Mesothelial cell of epicardium (in vitro differentiated cells): ENCODE measurements around the gene FCHO1. TPM values are rescaled to one million over a fixed set of nuclear protein-coding genes. Genes with fewer than 3 reads are reported as not detected.
A peak's percentile ranks its signal among the peaks of the same experiment; 100 is the strongest.

Source experiments
- DNase-seq, 2 experiments: peaks; one replicate each; pipeline ENCODE4 v3.0.0; 2021; ENCODE audit warnings: low spot score in 2 of 2; ENCODE audit not compliant: unreplicated experiment in 2 of 2
- H3K27ac Mint-ChIP-seq: 2 replicates; pipeline ENCODE4 v1.8.0; 2021; ENCODE audit warnings: mixed read lengths
- H3K27me3 Mint-ChIP-seq: 2 replicates; pipeline ENCODE4 v1.8.0; 2021; ENCODE audit warnings: low read depth, mixed read lengths
- H3K36me3 Mint-ChIP-seq: 2 replicates; pipeline ENCODE4 v1.8.0; 2021; ENCODE audit warnings: mixed read lengths
- H3K4me1 Mint-ChIP-seq: 2 replicates; pipeline ENCODE4 v1.8.0; 2021; ENCODE audit warnings: mixed read lengths
- H3K4me3 Mint-ChIP-seq: 2 replicates; pipeline ENCODE4 v1.8.0; 2021; ENCODE audit warnings: mild to moderate bottlenecking, moderate library complexity, mixed read lengths
- H3K9me3 Mint-ChIP-seq: 2 replicates; pipeline ENCODE4 v1.8.0; 2021; ENCODE audit warnings: mixed read lengths
- CTCF ChIP-seq: fragments of 200-600 bp; sonication (generic); IDR thresholded peaks from one replicate; pipeline ENCODE4 v1.5.0; 2021; ENCODE audit warnings: antibody characterized with exemption; ENCODE audit not compliant: unreplicated experiment
- total RNA-seq: library from RNA; stranded (reverse); gene quantifications from 3 replicates; pipeline ENCODE4 v1.2.1, GENCODE V29; 2021

Gene FCHO1
- total RNA-seq, 1 donor from 2014 or later: 4.6 TPM

GRCh38 chr19:17766543-17767131, 15.4 kb downstream of the FCHO1 start:
- peak overlapping the region; percentile 46 for H3K4me3 Mint-ChIP-seq
- H3K27ac Mint-ChIP-seq: no peak overlapping the region

GRCh38 chr19:17767559-17767958, 16.3 kb downstream of the FCHO1 start:
- Mint-ChIP-seq H3K27me3 (peaks cover 8% of the 10 kb centered on the region), H3K9me3 (no peaks in the 10 kb centered on the region), H3K4me3 (no peak overlapping the region), H3K4me1 (peaks cover 5% of the 10 kb centered on the region), H3K27ac (no peak overlapping the region), H3K36me3 (no peaks in the 10 kb centered on the region)
- TF ChIP-seq CTCF: no peak
- no peak for DNase-seq

More at GRCh38 chr19:17766543-17767131, 15.4 kb downstream of the FCHO1 start:
- no peaks in the 10 kb centered on the region for H3K9me3 Mint-ChIP-seq
- no peaks in the 10 kb centered on the region for H3K36me3 Mint-ChIP-seq
- TF ChIP-seq CTCF: peak; percentile 70
- DNase-seq: peak; percentile 65 to 83
- H3K27me3 Mint-ChIP-seq: peaks cover 8% of the 10 kb centered on the region
- H3K4me1 Mint-ChIP-seq: peaks cover 5% of the 10 kb centered on the region

GRCh38 chr19:17770613-17771012, 19.3 kb downstream of the FCHO1 start:
- Mint-ChIP-seq H3K4me1 (peaks cover 5% of the 10 kb centered on the region), H3K4me3 (no peak overlapping the region), H3K36me3 (no peaks in the 10 kb centered on the region), H3K27ac (no peak overlapping the region), H3K27me3 (peaks cover 10% of the 10 kb centered on the region), H3K9me3 (no peaks in the 10 kb centered on the region)
- TF ChIP-seq CTCF: no peak
- no peak for DNase-seq

- no peaks in the 10 kb centered on the region for H3K9me3 Mint-ChIP-seq
- H3K4me1 Mint-ChIP-seq: no peaks in the 10 kb centered on the region
- H3K27ac Mint-ChIP-seq: no peak overlapping the region
- DNase-seq: no peak
- H3K36me3 Mint-ChIP-seq: no peaks in the 10 kb centered on the region
- H3K4me3 Mint-ChIP-seq: no peak overlapping the region
- peaks cover 12% of the 10 kb centered on the region for H3K27me3 Mint-ChIP-seq
- TF ChIP-seq CTCF: no peak
Measured at GRCh38 chr19:17772172-17772571, 20.9 kb downstream of the FCHO1 start.

- no peaks in the 10 kb centered on the region for H3K36me3 Mint-ChIP-seq
- TF ChIP-seq CTCF: peak; percentile 69
- DNase-seq: peak in 1 of 2 experiments; percentile 64
- no peak overlapping the region for H3K4me3 Mint-ChIP-seq
- no peaks in the 10 kb centered on the region for H3K9me3 Mint-ChIP-seq
- H3K4me1 Mint-ChIP-seq: peaks cover 5% of the 10 kb centered on the region
- peaks cover 31% of the 10 kb centered on the region for H3K27me3 Mint-ChIP-seq
- no peak overlapping the region for H3K27ac Mint-ChIP-seq
Measured at GRCh38 chr19:17775245-17775927, 24.1 kb downstream of the FCHO1 start.
